Stomach smooth muscle (tissue), 2 donors: ENCODE data around the gene DUSP16.

Source experiments
- H3K27ac ChIP-seq: one replicate; pipeline ENCODE4 v1.7.0; 2013; ENCODE audit warnings: mild to moderate bottlenecking, low read length, inconsistent platforms
- H3K27me3 ChIP-seq, 2 donors: one replicate each; pipeline ENCODE4 v1.7.0; 2013; ENCODE audit warnings: low read length in 2 of 2; ENCODE audit not compliant: insufficient read depth in 2 of 2, control insufficient read depth in 1 of 2
- H3K36me3 ChIP-seq, 2 donors: one replicate each; pipeline ENCODE4 v1.7.0; 2013; ENCODE audit warnings: low read length in 2 of 2; ENCODE audit not compliant: control insufficient read depth in 2 of 2, insufficient read depth in 2 of 2
- H3K4me1 ChIP-seq: one replicate; pipeline ENCODE4 v1.7.0; 2013; ENCODE audit warnings: low read length; ENCODE audit not compliant: control insufficient read depth, insufficient read depth
- H3K4me3 ChIP-seq, 2 donors: one replicate each; pipeline ENCODE4 v1.7.0; 2013; ENCODE audit warnings: low read length in 2 of 2
- H3K9ac ChIP-seq, 2 donors: one replicate each; pipeline ENCODE4 v1.7.0; 2013; ENCODE audit warnings: low read length in 2 of 2, mild to moderate bottlenecking in 1 of 2
- H3K9me3 ChIP-seq, 2 donors: one replicate each; pipeline ENCODE4 v1.7.0; 2013; ENCODE audit warnings: low read length in 2 of 2; ENCODE audit not compliant: control insufficient read depth in 2 of 2
- donor health status: healthy.
- donor health status: Pancreatic carcinoma.

The DUSP16 gene

DNA sequence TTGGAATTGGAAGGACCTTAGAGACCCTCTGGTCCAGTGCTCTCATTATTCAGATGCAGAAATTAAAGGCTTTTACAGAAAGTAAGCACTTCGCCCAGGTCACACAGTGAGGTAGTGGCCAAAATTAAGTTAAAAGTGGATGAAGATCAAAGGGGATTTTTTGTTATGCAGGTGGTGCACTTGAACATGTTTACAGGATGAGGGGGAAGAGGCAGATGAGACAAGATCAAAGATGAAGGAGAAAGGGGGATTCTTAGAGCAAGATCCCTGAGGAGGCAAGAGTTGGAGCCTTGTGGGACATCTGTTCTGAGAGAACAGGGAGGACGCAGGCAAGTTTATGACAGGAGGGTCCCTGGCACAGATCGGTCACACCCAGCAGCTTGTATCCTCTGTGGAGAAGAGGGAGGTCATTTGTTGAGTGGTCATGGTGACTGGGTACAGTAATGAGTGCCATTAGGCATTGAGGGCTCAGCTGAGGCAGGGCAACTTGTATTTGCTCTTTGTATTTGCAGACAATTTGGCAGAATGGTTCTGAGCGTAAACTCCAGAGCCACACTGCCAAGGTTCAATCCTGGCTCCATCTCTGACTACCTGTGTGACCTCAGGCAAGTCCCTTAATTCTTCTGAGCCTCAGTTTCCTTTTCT lies 121.8 kb downstream of the DUSP16 start:
- Histone ChIP-seq H3K27me3 (no peaks in the 10 kb centered on the region), H3K9me3 (no peaks in the 10 kb centered on the region), H3K4me3 (no peak overlapping the region), H3K36me3 (peaks cover 0 to 4% of the 10 kb centered on the region in 2 donors), H3K9ac (no peak overlapping the region), H3K4me1 (peaks cover 18% of the 10 kb centered on the region), H3K27ac (no peak overlapping the region)

DNA sequence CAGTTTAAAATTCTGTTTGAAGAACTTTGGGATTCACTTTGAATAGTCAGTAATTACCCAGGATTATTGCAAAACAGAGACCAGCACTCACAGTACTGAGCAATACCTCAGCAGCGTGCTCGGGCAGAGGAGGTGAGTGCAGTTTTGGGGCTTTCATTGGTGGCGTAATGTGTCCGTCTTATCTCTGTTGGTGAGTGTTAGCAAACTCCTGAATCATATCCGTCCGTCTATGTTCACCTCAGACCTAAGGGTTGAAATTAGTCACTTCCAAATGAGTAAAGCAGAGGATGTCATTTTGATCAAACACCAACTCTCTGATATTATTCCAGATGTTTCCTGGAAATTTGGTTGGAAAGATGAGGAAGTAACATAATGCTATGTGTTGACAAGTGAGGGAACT lies 123.0 kb downstream of the DUSP16 start:
- Histone ChIP-seq H3K9me3 (no peaks in the 10 kb centered on the region), H3K27me3 (no peaks in the 10 kb centered on the region), H3K36me3 (peaks cover 0 to 4% of the 10 kb centered on the region in 2 donors), H3K9ac (no peak overlapping the region), H3K4me1 (peaks cover 18% of the 10 kb centered on the region), H3K27ac (no peak overlapping the region), H3K4me3 (no peak overlapping the region)

- no peak overlapping the region for H3K4me3 ChIP-seq
- H3K9me3 ChIP-seq: no peaks in the 10 kb centered on the region
- H3K27ac ChIP-seq: no peak overlapping the region
- peaks cover 0 to 4% of the 10 kb centered on the region in 2 donors for H3K36me3 ChIP-seq
- H3K4me1 ChIP-seq: peaks cover 17% of the 10 kb centered on the region
- no peak overlapping the region for H3K9ac ChIP-seq
- no peaks in the 10 kb centered on the region for H3K27me3 ChIP-seq
Observed at GRCh38 chr12:12436831-12437345, 125.8 kb downstream of the DUSP16 start.

DNA sequence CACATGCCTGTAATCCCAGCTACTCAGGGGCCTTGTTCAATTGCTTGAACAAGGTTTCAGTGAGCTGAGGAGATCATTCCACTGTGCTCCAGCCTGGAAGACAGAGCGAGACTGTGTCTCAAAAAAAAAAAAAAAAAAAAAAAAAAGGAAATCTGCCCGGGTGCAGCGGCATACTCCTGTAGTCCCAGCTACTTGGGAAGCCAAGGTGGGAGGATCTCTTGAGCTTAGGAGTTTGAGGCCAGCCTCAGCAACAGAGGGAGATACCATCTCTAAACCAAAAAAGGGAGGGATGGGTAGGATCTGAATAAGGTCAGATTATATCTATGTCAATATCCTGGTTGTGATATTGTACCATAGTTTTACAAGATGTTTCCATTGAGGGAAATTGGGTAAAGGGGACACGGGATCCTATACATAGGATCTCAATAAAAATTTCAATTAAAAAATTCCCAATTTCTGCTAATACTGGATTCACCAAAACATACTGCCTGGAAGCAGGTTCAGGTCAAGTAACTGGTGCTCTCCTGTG lies 129.4 kb downstream of the DUSP16 start:
- no peak overlapping the region for H3K4me3 ChIP-seq
- no peak overlapping the region for H3K9ac ChIP-seq
- no peaks in the 10 kb centered on the region for H3K27me3 ChIP-seq
- no peak overlapping the region for H3K27ac ChIP-seq
- H3K9me3 ChIP-seq: no peaks in the 10 kb centered on the region
- peaks cover 19% of the 10 kb centered on the region for H3K4me1 ChIP-seq
- peaks cover 0 to 4% of the 10 kb centered on the region in 2 donors for H3K36me3 ChIP-seq

- no peaks in the 10 kb centered on the region for H3K9me3 ChIP-seq
- no peak overlapping the region for H3K9ac ChIP-seq
- H3K27ac ChIP-seq: no peak overlapping the region
- peaks cover 19% of the 10 kb centered on the region for H3K4me1 ChIP-seq
- peaks cover 0 to 4% of the 10 kb centered on the region in 2 donors for H3K36me3 ChIP-seq
- no peak overlapping the region for H3K4me3 ChIP-seq
- no peaks in the 10 kb centered on the region for H3K27me3 ChIP-seq
Observed at GRCh38 chr12:12432364-12432763, 130.3 kb downstream of the DUSP16 start.

DNA sequence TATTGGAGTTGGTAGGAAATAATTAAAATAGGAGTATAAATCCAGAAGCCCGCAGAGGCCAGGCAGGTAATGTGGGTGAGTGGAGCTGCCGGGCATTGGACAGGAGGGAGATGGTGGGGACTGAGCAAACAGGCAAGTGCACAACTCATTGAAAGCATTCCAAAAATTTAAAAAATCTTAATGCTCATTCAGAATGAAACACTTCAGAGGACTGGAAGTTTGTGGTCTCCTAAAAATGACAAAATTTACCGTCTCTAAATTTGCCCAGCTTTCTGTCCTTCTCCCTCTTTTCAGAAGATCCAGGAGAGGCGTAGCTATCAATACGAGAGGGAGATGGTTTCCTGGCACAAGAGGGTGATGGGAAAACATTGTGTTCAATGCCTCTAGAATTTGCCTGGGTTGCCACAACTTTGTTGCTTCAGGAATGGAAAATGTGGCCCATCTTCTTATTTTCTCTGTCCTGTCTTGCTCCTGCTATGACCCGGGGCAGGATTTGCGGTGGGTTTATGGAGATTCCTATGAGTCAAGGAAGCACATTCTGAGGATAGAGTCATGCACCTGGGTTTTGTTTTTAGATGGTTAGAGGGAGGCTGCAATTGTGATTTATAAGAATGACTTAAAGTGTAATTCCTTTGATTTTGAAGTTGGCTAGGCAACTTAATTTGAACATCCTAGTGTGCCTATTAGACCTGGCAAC lies 133.6 kb downstream of the DUSP16 start:
- Histone ChIP-seq H3K27ac (no peak overlapping the region), H3K27me3 (no peaks in the 10 kb centered on the region), H3K9me3 (no peaks in the 10 kb centered on the region), H3K4me1 (peaks cover 17% of the 10 kb centered on the region), H3K36me3 (no peaks in the 10 kb centered on the region), H3K9ac (no peak overlapping the region), H3K4me3 (no peak overlapping the region)

- Histone ChIP-seq H3K4me3 (no peak overlapping the region), H3K9me3 (no peaks in the 10 kb centered on the region), H3K9ac (no peak overlapping the region), H3K4me1 (peaks cover 7% of the 10 kb centered on the region), H3K36me3 (no peaks in the 10 kb centered on the region), H3K27me3 (no peaks in the 10 kb centered on the region), H3K27ac (no peak overlapping the region)
Observed at GRCh38 chr12:12428047-12428446, 134.6 kb downstream of the DUSP16 start.

DNA sequence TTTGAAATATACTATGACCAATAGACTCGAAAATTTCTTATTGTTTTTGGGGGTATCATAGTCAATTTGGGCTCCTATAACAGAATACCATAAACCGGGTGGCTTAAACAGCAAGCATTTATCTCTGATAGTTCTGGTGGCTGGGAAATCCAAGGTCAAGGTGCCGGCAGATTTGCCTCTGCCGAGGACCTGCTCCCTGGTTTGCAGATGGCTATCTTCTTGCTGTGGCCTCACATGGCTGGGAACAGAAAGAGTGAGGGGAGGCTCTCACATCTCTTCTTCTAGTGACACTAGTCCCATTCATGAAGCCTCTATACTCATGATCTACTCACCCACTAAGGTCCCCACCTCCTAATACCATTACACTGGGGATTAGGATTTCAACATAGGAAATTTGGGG lies 135.1 kb downstream of the DUSP16 start:
- Histone ChIP-seq H3K9me3 (no peaks in the 10 kb centered on the region), H3K4me1 (peaks cover 3% of the 10 kb centered on the region), H3K27me3 (no peaks in the 10 kb centered on the region), H3K27ac (no peak overlapping the region), H3K9ac (no peak overlapping the region), H3K4me3 (no peak overlapping the region), H3K36me3 (no peaks in the 10 kb centered on the region)

- Histone ChIP-seq H3K9ac (no peak overlapping the region), H3K36me3 (no peaks in the 10 kb centered on the region), H3K4me1 (peaks cover 2% of the 10 kb centered on the region), H3K9me3 (no peaks in the 10 kb centered on the region), H3K27me3 (no peaks in the 10 kb centered on the region), H3K4me3 (no peak overlapping the region), H3K27ac (no peak overlapping the region)
Observed at GRCh38 chr12:12425616-12426015, 137.0 kb downstream of the DUSP16 start.

DNA sequence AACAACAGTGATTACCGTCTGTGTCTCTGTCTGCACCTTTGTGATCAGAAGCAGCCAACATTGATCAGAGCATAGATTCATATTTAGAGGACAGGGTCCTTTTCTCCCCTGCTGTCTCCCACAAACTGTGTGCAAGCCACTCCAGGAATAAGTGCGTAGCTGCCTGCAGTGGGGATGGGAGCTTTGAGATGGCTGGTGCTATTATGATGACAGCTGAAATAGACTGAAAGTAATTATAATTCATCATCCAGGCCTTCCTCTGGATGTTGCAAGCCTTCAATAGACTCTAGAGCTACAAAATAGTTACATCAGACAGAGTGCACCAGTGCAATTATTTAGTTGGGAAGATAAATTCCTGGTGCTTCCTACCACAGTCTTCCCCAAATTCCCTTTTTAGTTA lies 137.7 kb downstream of the DUSP16 start:
- no peak overlapping the region for H3K4me3 ChIP-seq
- no peak overlapping the region for H3K27ac ChIP-seq
- H3K27me3 ChIP-seq: no peaks in the 10 kb centered on the region
- H3K9me3 ChIP-seq: no peaks in the 10 kb centered on the region
- no peaks in the 10 kb centered on the region for H3K36me3 ChIP-seq
- H3K9ac ChIP-seq: no peak overlapping the region
- H3K4me1 ChIP-seq: peaks cover 2% of the 10 kb centered on the region
